Measurements from ENCODE around the gene MAML3.

Gene MAML3

GRCh38 chr4:139854668-139855403 lies 299.1 kb downstream of the MAML3 start:
- DNase-seq: no peak

- no peak for DNase-seq
Measured at GRCh38 chr4:139853309-139853708, 300.7 kb downstream of the MAML3 start.

DNA sequence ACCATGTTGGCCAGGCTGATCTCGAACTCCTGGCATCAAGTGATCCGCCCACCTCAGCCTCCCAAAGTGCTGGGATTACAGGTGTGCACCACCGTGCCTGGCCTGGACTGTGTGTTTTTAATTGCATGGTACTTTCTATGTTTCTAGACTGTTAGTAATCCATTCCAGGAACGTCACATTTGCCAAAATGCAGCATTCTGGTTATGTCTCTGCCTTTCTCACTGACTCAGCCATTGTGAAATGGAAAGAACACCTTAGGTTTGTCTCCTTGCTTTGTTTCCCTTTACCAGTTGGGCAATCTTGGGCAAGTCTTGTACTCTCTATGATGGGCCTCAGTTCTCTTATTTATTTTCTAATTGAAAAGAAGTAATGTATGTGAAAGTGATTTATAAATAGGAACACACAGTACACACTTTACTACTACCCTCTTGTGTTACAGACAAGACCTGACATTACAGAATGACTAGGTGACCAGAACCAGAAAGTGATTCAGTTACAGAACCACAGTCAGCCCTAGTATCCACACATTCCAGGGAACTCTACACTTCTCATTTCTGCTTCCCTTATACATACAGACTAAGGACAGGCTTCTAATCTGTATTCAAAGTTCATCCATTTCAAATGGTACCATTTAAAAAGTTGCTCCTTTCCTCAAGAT lies 301.2 kb downstream of the MAML3 start:
- DNase-seq: no peak

- DNase-seq: no peak
Measured at GRCh38 chr4:139851639-139852038, 302.3 kb downstream of the MAML3 start.

GRCh38 chr4:139851133-139851532 lies 302.9 kb downstream of the MAML3 start:
- DNase-seq: no peak

DNA sequence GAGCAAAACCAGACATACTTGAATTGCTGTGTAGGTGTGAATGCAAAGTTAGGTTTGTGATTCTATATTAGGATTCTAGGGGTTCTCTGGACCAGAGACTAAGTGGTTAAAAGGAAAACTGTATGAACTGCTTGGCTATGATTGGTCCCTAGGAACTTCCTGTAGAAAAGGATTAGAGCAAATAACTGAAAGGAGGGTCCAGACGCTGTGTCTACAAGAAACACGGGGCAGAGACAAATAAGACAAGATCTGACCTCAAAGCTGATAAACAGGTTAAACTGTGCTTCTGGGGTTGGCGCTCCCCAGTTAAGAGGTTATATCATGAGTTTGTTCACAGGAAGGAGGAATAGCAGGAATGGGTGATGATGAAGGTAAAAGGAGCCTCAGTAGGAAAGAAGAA lies 304.8 kb downstream of the MAML3 start:
- DNase-seq: no peak

DNA sequence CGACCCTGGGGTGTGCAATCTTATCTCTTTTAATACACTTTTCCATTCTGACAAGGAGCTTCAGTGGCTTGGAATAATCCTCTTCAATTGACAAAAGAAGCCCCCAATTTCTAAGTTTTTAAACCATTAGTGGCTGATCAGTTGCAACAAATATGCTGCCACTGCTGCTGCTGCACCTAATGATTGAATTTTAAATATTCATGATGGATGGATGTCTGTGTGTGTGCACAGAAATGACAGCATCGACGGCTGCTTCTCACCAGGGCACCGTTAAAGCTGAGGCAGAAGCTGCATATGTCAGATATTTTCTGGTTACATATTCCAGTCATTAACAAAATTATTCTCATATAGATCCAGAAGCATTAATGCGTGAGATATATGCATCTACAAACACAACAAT lies 306.0 kb downstream of the MAML3 start:
- DNase-seq: no peak

- no peak for DNase-seq
Measured at GRCh38 chr4:139847602-139848001, 306.4 kb downstream of the MAML3 start.

DNA sequence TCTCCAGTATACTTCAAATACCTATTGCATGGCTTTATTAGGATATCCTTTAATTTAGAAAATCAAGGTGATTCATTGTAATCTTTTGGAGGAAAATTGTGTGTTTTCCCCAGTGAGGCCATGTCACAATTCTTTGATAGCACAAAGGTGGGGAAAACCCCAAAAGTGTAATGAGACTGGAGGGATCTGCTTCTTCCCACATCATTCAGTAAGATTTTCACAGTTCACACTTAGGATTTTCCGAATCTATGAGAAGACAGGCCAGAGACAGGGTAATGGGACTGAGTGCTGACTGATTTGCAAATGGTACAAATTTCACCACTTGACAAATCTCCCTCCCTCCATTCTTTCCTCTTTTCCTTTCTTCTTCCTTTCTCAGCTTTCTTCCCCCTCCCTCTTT lies 307.2 kb downstream of the MAML3 start:
- DNase-seq: no peak

GRCh38 chr4:139845453-139846093 lies 308.4 kb downstream of the MAML3 start:
- no peak for DNase-seq

DNA sequence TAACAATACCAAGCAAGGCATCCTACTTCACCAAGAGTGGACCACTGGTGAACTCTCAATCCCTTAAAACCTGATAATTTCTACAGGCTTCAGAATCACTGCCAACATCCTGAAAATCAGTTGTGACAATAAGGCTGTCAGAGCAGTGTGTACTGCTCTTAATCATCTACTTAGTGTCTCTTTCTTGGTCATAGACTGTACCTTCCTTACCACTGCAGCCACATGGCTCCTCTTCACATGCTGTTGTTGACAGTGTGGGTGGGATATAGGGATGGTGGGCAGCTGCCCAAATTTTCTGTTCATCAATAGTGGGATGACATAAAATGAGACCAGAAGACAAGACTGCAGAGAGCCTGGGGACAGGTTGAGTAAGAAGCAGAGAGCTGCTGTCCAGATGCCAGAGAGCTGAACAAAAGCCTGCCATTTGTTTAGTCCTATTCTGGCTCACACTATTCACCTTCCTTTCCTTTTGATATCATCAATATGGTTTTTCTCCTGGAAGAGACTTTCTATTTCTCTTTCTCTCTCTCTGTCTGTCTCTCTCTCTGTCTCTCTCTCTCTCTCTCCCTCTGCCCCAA lies 309.4 kb downstream of the MAML3 start:
- DNase-seq: no peak

DNA sequence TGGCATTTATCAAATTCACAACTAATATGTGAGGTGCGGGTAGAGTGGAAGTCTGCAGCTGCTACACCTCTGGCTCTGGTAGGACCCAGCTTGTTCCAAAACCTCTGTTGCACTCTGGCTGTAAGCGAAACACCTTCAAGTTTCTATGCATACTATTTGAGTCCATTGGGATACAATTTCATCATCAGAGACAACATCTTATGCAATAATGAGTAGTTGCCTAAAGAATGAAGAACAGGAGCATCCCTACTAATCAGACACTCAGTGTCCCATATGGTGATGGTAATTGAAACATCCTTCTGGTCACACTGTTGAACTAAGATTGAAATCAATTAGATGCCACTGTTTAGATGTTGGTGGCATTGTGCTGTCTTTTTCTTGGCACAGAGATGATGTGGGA lies 309.9 kb downstream of the MAML3 start:
- DNase-seq: no peak

DNA sequence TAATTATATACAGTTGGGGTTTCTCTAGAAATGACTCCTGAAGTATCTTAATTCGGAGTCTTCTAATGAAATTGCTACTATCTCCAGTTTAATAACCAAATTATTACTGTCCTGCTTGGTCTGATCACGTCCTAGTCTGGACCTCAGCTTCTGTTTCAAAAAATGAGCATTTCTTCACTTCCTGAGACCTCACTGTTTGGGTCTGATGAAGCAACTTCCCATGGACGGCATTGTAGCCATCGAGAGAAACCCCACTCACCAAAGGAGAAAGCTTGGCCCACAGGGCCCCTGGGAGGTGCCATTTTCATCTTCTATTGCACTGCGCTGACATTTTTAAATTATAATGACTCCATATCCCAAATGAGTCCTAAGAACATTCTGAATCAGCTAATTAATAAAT lies 310.3 kb downstream of the MAML3 start:
- DNase-seq: no peak

DNA sequence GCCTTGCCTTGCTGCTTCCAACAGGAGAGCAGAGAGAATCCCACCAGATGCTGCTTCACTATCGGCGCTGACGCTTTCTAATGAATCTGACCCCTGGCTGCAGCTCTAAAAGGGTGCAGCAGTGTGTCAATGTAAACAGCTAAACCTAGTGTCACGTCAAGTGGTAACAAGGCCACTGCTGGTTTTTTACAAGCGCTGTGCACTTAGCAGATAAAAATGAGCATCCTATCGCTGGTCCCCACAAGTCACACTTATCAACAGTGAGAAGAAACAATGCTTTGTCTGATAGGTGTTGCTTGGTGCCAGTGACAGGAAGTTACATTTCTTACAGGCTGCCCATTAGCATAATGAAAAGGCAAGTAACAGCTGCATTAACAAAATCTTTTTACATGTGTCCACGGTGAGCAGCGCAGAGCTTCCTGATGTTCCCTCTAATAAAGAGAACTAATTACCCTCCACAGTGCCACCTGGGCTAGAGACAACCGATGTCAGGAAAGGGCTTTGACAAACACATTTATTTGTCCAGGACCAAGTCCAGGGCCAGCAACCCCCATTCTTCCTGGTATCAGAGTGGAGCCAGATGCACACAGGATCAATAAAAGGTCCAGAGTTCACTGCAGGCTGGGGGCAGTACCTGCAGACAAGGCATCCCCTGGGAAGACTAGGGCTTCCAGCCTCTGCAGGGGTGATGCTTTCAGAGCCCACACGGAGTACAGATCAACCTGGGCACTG lies 312.4 kb downstream of the MAML3 start:
- no peak for DNase-seq

DNA sequence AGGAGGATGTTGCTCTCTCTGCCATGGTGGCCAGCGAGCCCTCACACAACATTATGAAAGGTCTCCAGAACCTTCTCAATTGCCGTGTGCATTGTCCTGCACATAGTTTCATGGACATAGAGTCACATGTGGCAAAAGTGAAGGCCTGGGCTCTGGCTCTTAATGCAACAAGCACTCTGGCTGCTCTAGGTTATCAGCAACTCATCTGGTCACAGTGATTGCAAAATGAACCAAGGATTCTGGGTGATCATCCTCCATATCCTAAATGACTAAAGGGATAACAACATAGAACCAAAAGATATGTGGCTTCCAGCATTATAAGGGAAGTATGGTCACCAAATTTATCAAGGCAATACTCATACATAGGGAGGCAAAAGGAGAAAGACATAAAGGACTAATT lies 313.2 kb downstream of the MAML3 start:
- no peak for DNase-seq

GRCh38 chr4:139839403-139840031 lies 314.5 kb downstream of the MAML3 start:
- DNase-seq: no peak

- no peak for DNase-seq
Measured at GRCh38 chr4:139838811-139839210, 315.2 kb downstream of the MAML3 start.

DNA sequence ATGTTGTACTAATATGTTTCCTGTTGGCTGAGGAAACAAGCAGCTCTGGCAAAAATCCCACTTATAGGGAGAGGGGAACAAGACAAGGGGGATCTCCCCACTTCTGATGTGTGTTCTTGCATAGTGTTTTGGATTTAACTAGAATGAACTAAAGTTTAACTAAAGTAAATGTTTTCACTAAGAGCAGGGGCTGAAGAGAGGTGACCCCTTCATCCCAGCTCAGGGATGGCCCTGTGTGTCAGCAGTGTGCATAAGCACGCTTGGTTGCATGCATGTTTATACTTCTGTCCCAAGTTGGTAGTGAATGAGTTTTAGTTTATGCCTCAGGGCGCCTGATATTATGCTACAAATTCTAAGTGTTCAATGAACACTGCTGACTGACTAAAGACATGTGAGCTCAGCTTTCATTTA lies 319.0 kb downstream of the MAML3 start:
- DNase-seq: no peak

GRCh38 chr4:139834226-139834662 lies 319.7 kb downstream of the MAML3 start:
- DNase-seq: no peak

- no peak for DNase-seq
Measured at GRCh38 chr4:139833151-139833910, 320.7 kb downstream of the MAML3 start.

GRCh38 chr4:139828966-139829664 lies 324.9 kb downstream of the MAML3 start:
- DNase-seq: no peak

Measured in CD4-positive, alpha-beta T cell treated with Interleukin-10 for 1 hour (primary cell).